Measurements from ENCODE around the gene SLC24A3.

Gene SLC24A3

GRCh38 chr20:19213946-19214490 is 1.6 kb downstream of the SLC24A3 start:
- Mint-ChIP-seq H3K36me3 (no peaks in the 10 kb centered on the region), H3K27me3 (peaks cover 24% of the 10 kb centered on the region), H3K4me1 (peaks cover 4% of the 10 kb centered on the region), H3K9me3 (no peaks in the 10 kb centered on the region), H3K4me3 (no peak overlapping the region), H3K27ac (no peak overlapping the region)
- DNase-seq (ENCODE audit: low spot score in 2 of 2) (no peak), ATAC-seq (ENCODE audit: low read depth) (peak; percentile 52)

- ATAC-seq (ENCODE audit: low read depth): no peak
- Mint-ChIP-seq H3K36me3 (no peaks in the 10 kb centered on the region), H3K27ac (no peak overlapping the region), H3K4me1 (peaks cover 4% of the 10 kb centered on the region), H3K27me3 (peaks cover 14% of the 10 kb centered on the region), H3K4me3 (no peak overlapping the region), H3K9me3 (peaks cover 1% of the 10 kb centered on the region)
- DNase-seq (ENCODE audit: low spot score in 2 of 2): no peak
These were observed 6.0 kb downstream of the SLC24A3 start for GRCh38 chr20:19218411-19218810.

GRCh38 chr20:19222520-19223040 is 10.1 kb downstream of the SLC24A3 start:
- Mint-ChIP-seq H3K36me3 (no peaks in the 10 kb centered on the region), H3K4me3 (no peak overlapping the region), H3K27ac (no peak overlapping the region), H3K4me1 (no peaks in the 10 kb centered on the region), H3K27me3 (peaks cover 5% of the 10 kb centered on the region), H3K9me3 (peaks cover 5% of the 10 kb centered on the region)
- no peak for ATAC-seq (ENCODE audit: low read depth)
- no peak for DNase-seq (ENCODE audit: low spot score in 2 of 2)

DNA sequence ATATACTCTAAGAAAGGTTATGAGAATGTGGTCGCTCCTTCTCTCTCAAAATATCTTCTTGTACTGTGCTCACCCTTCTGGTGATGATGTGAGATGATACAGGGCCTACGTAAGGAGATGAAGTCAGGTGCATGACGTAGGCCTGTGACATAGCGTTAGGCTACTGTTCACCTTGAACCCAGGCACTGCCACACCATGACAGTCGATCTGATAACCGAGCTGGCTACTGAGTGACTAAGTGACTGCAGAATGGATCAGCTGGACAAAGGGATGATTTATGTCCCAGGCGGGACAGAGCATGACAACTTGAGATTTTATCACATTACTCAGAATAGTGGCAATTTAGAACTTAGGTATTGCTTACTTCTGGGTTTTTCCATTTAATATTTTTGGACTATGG is 11.2 kb downstream of the SLC24A3 start:
- no peak overlapping the region for H3K27ac Mint-ChIP-seq
- ATAC-seq (ENCODE audit: low read depth): no peak
- H3K27me3 Mint-ChIP-seq: peaks cover 3% of the 10 kb centered on the region
- no peaks in the 10 kb centered on the region for H3K36me3 Mint-ChIP-seq
- no peak for DNase-seq (ENCODE audit: low spot score in 2 of 2)
- peaks cover 5% of the 10 kb centered on the region for H3K9me3 Mint-ChIP-seq
- no peak overlapping the region for H3K4me3 Mint-ChIP-seq
- H3K4me1 Mint-ChIP-seq: no peaks in the 10 kb centered on the region

- H3K4me1 Mint-ChIP-seq: no peaks in the 10 kb centered on the region
- no peaks in the 10 kb centered on the region for H3K9me3 Mint-ChIP-seq
- peaks cover 12% of the 10 kb centered on the region for H3K27me3 Mint-ChIP-seq
- no peak overlapping the region for H3K27ac Mint-ChIP-seq
- H3K4me3 Mint-ChIP-seq: no peak overlapping the region
- ATAC-seq (ENCODE audit: low read depth): no peak
- H3K36me3 Mint-ChIP-seq: no peaks in the 10 kb centered on the region
- no peak for DNase-seq (ENCODE audit: low spot score in 2 of 2)
These were observed 19.1 kb downstream of the SLC24A3 start for GRCh38 chr20:19231359-19232035.

DNA sequence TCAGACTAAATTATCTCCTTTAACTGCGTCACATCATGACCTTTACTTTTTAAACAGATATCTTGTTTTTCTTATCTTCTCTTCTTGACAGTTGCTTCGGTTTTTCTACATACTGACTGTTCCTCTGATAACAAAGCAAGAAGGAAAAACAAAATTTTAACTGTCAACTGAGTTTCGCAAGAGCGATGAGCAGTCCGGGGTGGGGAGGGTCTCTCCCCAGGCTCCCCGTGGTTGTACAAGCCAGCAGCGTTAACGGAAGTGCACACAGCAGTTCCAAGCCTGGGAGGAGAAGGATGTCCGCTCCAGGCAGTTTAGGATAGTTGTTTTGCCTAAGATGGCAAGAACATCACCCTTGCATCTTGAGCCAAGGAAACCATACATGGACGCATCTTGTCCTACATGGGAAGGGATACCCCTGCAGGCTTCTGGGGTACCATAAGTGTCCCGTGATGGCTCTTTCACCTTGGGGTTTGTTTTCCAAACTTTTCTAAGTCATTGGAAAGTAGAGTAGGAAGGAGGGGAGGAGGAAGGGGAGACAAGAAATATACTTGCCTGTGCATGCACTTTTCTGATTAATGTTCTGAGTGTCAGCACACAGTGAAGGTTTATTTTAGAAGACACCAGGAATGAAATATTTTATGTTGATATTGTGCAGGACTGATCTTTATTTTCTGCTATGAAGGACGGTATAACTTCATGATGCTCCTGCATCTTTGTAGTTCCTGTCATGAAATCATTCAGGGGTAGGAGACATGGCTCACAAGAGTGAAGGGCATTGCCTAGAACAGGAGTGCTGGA is 20.8 kb downstream of the SLC24A3 start:
- peaks cover 14% of the 10 kb centered on the region for H3K27me3 Mint-ChIP-seq
- no peak for ATAC-seq (ENCODE audit: low read depth)
- no peaks in the 10 kb centered on the region for H3K36me3 Mint-ChIP-seq
- H3K4me1 Mint-ChIP-seq: no peaks in the 10 kb centered on the region
- DNase-seq (ENCODE audit: low spot score in 2 of 2): no peak
- H3K9me3 Mint-ChIP-seq: no peaks in the 10 kb centered on the region
- H3K27ac Mint-ChIP-seq: no peak overlapping the region
- H3K4me3 Mint-ChIP-seq: no peak overlapping the region

- DNase-seq (ENCODE audit: low spot score in 2 of 2): no peak
- ATAC-seq (ENCODE audit: low read depth): no peak
- no peaks in the 10 kb centered on the region for H3K9me3 Mint-ChIP-seq
- no peak overlapping the region for H3K27ac Mint-ChIP-seq
- no peaks in the 10 kb centered on the region for H3K36me3 Mint-ChIP-seq
- H3K27me3 Mint-ChIP-seq: peaks cover 16% of the 10 kb centered on the region
- no peaks in the 10 kb centered on the region for H3K4me1 Mint-ChIP-seq
- H3K4me3 Mint-ChIP-seq: no peak overlapping the region
These were observed 24.1 kb downstream of the SLC24A3 start for GRCh38 chr20:19236371-19237055.

- Mint-ChIP-seq H3K27ac (no peak overlapping the region), H3K36me3 (no peaks in the 10 kb centered on the region), H3K4me1 (no peaks in the 10 kb centered on the region), H3K9me3 (no peaks in the 10 kb centered on the region), H3K27me3 (peaks cover 12% of the 10 kb centered on the region), H3K4me3 (no peak overlapping the region)
- no peak for DNase-seq (ENCODE audit: low spot score in 2 of 2)
- no peak for ATAC-seq (ENCODE audit: low read depth)
These were observed 29.0 kb downstream of the SLC24A3 start for GRCh38 chr20:19241440-19241839.

DNA sequence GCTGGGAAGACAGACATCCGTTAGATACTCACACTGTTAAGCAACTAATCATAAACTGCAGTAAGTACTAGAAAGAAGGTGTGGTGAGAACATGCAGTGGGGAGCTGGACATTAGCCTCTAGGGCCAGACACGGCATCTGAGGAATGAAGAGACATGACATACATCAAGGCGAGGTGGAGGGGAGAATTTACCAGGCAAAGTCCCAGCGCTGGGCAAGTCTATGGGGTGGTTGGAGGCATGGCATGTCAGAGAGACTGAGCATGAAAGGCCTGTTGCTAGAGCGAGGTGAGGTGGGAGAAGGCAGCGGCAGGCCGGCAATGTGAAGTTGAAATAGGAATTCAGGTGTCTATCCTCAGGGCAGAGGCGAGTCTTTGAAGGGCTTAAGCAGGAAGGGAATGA is 31.8 kb downstream of the SLC24A3 start:
- no peak overlapping the region for H3K27ac Mint-ChIP-seq
- no peak for ATAC-seq (ENCODE audit: low read depth)
- no peak for DNase-seq (ENCODE audit: low spot score in 2 of 2)
- no peaks in the 10 kb centered on the region for H3K9me3 Mint-ChIP-seq
- H3K4me3 Mint-ChIP-seq: no peak overlapping the region
- no peaks in the 10 kb centered on the region for H3K4me1 Mint-ChIP-seq
- peaks cover 6% of the 10 kb centered on the region for H3K27me3 Mint-ChIP-seq
- H3K36me3 Mint-ChIP-seq: no peaks in the 10 kb centered on the region

DNA sequence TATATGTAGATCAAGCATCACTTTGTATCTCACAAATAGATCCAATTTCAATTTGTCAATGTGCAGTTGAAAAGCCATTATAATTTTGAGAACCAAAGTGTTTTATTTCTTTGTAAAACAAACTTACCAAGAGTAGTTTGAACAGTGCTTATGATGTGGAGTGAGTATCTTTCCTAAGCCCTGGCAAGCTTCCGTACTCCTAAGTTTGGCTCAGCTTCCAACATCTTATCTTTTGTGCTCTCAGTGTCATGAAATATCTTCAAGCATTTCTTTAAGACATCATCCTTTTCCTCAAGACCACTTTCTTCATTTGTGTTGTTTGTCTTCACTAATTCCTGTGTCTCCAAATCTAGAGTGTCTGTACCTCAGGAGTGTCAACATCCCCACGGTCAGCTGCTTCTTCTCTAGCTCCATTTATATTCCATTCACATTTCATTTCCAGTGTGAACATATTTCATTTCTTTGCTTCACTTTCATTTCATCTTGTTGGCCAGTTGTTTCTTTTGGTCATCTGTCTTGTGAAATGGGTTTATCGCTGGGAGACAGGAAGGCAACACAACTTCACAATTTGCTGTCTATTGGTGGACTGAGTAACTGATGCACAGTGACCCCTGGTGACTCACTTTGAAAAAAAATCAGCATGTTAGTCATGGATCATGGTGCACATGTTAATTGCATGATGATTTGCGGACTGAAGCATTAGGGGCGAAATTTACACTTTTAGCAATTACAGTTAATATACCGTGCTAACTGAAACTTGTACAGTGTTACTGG is 36.9 kb downstream of the SLC24A3 start:
- H3K4me1 Mint-ChIP-seq: no peaks in the 10 kb centered on the region
- no peak overlapping the region for H3K4me3 Mint-ChIP-seq
- H3K27me3 Mint-ChIP-seq: peaks cover 3% of the 10 kb centered on the region
- no peak for DNase-seq (ENCODE audit: low spot score in 2 of 2)
- no peaks in the 10 kb centered on the region for H3K36me3 Mint-ChIP-seq
- no peak for ATAC-seq (ENCODE audit: low read depth)
- H3K27ac Mint-ChIP-seq: no peak overlapping the region
- no peaks in the 10 kb centered on the region for H3K9me3 Mint-ChIP-seq

DNA sequence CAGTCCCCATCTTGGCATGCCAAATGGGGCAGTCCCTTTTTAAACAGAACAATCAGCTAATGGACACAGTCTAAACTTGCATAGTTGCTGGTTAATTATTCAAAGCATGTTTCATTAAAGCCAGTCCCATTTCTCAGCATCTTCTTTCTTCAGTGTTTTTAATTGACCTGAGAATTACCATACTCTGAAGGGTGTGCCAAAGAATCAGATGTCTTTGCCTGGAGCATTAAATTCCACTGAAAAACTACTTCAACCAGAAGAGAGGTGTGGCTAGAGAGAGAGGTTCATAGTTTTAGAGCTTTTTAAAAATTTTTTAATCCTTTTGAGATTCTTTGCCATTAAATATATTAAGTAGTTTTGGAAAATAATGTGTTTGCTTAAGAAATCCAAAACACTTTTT is 37.9 kb downstream of the SLC24A3 start:
- Mint-ChIP-seq H3K4me3 (no peak overlapping the region), H3K27ac (no peak overlapping the region), H3K27me3 (peaks cover 5% of the 10 kb centered on the region), H3K4me1 (no peaks in the 10 kb centered on the region), H3K36me3 (no peaks in the 10 kb centered on the region), H3K9me3 (no peaks in the 10 kb centered on the region)
- DNase-seq (ENCODE audit: low spot score in 2 of 2) (no peak), ATAC-seq (ENCODE audit: low read depth) (no peak)

DNA sequence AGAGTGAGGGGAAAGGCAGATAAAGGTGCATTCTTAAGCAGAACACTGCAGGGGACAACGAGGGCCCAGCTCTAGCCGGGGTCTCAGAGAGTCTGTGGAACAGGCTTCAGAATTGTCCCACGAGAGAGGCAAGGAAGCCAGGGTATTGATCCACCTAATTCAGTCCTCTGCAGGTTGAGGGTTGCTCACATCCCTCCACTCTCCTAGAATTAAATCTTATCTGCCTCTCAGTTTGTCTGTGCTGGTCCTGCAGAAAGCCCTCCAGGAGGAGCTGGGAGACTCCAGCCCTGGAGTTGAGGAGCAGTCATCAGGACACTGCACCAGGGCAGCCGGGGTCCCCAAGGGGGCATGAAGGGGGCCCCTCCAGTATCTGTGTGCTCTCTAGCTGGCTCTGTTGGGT is 39.1 kb downstream of the SLC24A3 start:
- no peak for ATAC-seq (ENCODE audit: low read depth)
- no peaks in the 10 kb centered on the region for H3K4me1 Mint-ChIP-seq
- no peak overlapping the region for H3K4me3 Mint-ChIP-seq
- H3K9me3 Mint-ChIP-seq: no peaks in the 10 kb centered on the region
- peaks cover 5% of the 10 kb centered on the region for H3K27me3 Mint-ChIP-seq
- H3K27ac Mint-ChIP-seq: no peak overlapping the region
- H3K36me3 Mint-ChIP-seq: no peaks in the 10 kb centered on the region
- DNase-seq (ENCODE audit: low spot score in 2 of 2): no peak

- Mint-ChIP-seq H3K9me3 (no peaks in the 10 kb centered on the region), H3K27me3 (peaks cover 5% of the 10 kb centered on the region), H3K36me3 (no peaks in the 10 kb centered on the region), H3K27ac (no peak overlapping the region), H3K4me1 (no peaks in the 10 kb centered on the region), H3K4me3 (no peak overlapping the region)
- DNase-seq (ENCODE audit: low spot score in 2 of 2): no peak
- ATAC-seq (ENCODE audit: low read depth): no peak
These were observed 39.5 kb downstream of the SLC24A3 start for GRCh38 chr20:19251958-19252357.
